HepG2 (cell line): ENCODE measurements around the gene DIP2C.

Source experiments
- ATF1 ChIP-seq: IDR thresholded peaks from 2 replicates; pipeline ENCODE4 v1.6.1; 2016; ENCODE audit warnings: mild to moderate bottlenecking, control low read depth
- TARDBP ChIP-seq: sonication (generic); formaldehyde crosslinking; IDR thresholded peaks from 2 replicates; pipeline ENCODE4 v1.8.0; 2022; ENCODE audit warnings: mild to moderate bottlenecking, missing genetic modification reagents
- TF ChIP-seq, protein P1 (sequence below): sonication (generic); formaldehyde crosslinking; IDR thresholded peaks from 2 replicates; pipeline ENCODE4 v1.4.0; 2020; ENCODE audit warnings: mild to moderate bottlenecking, missing genetic modification reagents

DNA sequence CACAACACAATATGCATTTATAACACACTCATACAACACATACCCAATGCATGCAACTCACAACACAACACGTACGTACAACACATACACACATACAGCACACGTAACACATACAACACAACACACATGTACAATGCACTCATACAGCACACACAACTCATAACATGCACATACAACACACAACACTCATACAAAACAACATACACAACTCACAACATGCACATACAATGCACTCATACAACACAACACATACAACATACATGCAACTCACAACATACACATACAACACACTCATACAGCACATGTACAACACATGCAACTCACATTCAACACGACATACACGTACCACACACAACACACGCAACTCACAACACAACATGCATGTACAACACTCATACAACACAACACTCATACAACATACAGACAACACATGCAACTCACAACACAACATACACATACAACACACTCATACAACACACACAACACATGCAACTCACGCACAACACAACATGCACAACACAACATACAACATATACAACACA is 21.8 kb downstream of the DIP2C start:
- TF ChIP-seq ATF1 (CRISPR knock-in tag) (no peak), TARDBP (CRISPR knock-in tag) (no peak)
- TF ChIP-seq, protein P1, sequence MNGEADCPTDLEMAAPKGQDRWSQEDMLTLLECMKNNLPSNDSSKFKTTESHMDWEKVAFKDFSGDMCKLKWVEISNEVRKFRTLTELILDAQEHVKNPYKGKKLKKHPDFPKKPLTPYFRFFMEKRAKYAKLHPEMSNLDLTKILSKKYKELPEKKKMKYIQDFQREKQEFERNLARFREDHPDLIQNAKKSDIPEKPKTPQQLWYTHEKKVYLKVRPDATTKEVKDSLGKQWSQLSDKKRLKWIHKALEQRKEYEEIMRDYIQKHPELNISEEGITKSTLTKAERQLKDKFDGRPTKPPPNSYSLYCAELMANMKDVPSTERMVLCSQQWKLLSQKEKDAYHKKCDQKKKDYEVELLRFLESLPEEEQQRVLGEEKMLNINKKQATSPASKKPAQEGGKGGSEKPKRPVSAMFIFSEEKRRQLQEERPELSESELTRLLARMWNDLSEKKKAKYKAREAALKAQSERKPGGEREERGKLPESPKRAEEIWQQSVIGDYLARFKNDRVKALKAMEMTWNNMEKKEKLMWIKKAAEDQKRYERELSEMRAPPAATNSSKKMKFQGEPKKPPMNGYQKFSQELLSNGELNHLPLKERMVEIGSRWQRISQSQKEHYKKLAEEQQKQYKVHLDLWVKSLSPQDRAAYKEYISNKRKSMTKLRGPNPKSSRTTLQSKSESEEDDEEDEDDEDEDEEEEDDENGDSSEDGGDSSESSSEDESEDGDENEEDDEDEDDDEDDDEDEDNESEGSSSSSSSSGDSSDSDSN (CRISPR knock-in tag): no peak
